Glutamatergic neuron (in vitro differentiated cells): ENCODE measurements around the gene SDC3. TPM values are rescaled to one million over a fixed set of nuclear protein-coding genes. Genes with fewer than 3 reads are reported as not detected.

Experiments
- DNase-seq: peaks from one replicate; pipeline ENCODE4 v3.0.0; 2022
- H3K27ac Mint-ChIP-seq: one replicate; pipeline ENCODE4 v1.8.0; 2020; ENCODE audit warnings: mild to moderate bottlenecking, mixed read lengths, inconsistent platforms; ENCODE audit not compliant: unreplicated experiment
- H3K27me3 Mint-ChIP-seq: one replicate; pipeline ENCODE4 v1.8.0; 2020; ENCODE audit warnings: mild to moderate bottlenecking, moderate library complexity, mixed read lengths, inconsistent platforms; ENCODE audit not compliant: unreplicated experiment
- H3K36me3 Mint-ChIP-seq: one replicate; pipeline ENCODE4 v1.8.0; 2020; ENCODE audit warnings: mild to moderate bottlenecking, mixed read lengths, inconsistent platforms; ENCODE audit not compliant: unreplicated experiment
- H3K4me1 Mint-ChIP-seq: one replicate; pipeline ENCODE4 v1.8.0; 2020; ENCODE audit warnings: mild to moderate bottlenecking, low read depth, mixed read lengths, inconsistent platforms; ENCODE audit not compliant: unreplicated experiment
- H3K4me3 Mint-ChIP-seq: one replicate; pipeline ENCODE4 v1.8.0; 2020; ENCODE audit warnings: mild to moderate bottlenecking, mixed read lengths, inconsistent platforms; ENCODE audit not compliant: unreplicated experiment
- H3K9me3 Mint-ChIP-seq: one replicate; pipeline ENCODE4 v1.8.0; 2020; ENCODE audit warnings: mild to moderate bottlenecking, moderate library complexity, mixed read lengths, inconsistent platforms; ENCODE audit not compliant: unreplicated experiment
- total RNA-seq: library from RNA; stranded (reverse); fragmentation: NEBNext Ultra II Directional; extraction: Animal tissue kit (Norgen Biotek cat#: 25700); gene quantifications from one replicate; pipeline ENCODE4 v1.2.1, GENCODE V29; 2021; ENCODE audit not compliant: unreplicated experiment
- TF ChIP-seq, protein P1 (sequence below): fragments of 200-600 bp; sonication (generic); IDR thresholded peaks from one replicate; pipeline ENCODE4 v1.5.0; 2021; ENCODE audit not compliant: partially characterized antibody, unreplicated experiment

Gene SDC3
- total RNA-seq, 1 donor from 2014 or later = 41.7 TPM

DNA sequence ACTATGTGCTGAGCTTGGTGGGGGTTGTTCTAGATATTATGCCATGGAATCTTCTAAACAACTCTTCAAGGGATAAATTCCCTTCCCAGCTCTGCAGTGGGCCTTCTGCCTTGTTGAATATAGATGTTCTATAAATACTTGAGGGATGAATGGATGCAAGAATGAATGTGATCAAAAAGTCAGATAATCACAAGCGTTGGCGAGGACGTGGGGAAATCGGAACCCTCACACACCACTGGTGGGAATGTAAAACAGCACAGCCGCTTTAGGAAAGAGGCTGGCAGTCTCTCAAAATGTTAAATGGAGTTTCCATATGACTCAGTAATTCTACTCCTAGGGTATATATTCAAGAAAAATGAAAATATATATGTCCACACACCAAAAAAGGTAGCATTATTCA, 19.0 kb downstream of the SDC3 start:
- H3K9me3 Mint-ChIP-seq = no peaks in the 10 kb centered on the region
- H3K36me3 Mint-ChIP-seq = no peaks in the 10 kb centered on the region
- peaks cover 23% of the 10 kb centered on the region for H3K4me1 Mint-ChIP-seq

DNA sequence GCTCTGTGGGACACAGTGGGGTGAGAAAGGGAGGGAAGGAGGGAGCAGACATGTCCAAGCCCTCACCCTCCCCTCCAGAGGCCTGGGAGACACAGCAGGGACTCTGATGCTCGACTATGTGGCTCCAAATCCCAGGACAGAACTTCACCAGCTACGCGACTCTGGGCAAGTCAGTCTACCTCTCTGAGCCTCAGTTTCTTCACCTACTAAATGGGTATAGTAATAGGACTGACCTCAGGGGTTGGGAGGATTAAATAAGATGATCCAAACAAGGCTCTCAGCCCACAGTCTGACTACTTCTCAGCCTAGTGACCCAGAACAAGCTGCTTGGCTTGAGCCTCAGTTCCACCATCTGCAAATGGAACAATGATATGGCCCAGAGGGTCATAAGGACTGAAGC, 19.6 kb downstream of the SDC3 start:
- TF ChIP-seq, protein P1, sequence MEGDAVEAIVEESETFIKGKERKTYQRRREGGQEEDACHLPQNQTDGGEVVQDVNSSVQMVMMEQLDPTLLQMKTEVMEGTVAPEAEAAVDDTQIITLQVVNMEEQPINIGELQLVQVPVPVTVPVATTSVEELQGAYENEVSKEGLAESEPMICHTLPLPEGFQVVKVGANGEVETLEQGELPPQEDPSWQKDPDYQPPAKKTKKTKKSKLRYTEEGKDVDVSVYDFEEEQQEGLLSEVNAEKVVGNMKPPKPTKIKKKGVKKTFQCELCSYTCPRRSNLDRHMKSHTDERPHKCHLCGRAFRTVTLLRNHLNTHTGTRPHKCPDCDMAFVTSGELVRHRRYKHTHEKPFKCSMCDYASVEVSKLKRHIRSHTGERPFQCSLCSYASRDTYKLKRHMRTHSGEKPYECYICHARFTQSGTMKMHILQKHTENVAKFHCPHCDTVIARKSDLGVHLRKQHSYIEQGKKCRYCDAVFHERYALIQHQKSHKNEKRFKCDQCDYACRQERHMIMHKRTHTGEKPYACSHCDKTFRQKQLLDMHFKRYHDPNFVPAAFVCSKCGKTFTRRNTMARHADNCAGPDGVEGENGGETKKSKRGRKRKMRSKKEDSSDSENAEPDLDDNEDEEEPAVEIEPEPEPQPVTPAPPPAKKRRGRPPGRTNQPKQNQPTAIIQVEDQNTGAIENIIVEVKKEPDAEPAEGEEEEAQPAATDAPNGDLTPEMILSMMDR = no peak
- peaks cover 9% of the 10 kb centered on the region for H3K27me3 Mint-ChIP-seq
- no peak for DNase-seq
- H3K4me1 Mint-ChIP-seq = peaks cover 17% of the 10 kb centered on the region
- no peak overlapping the region for H3K4me3 Mint-ChIP-seq
- H3K27ac Mint-ChIP-seq = no peak overlapping the region
- H3K9me3 Mint-ChIP-seq = no peaks in the 10 kb centered on the region
- no peaks in the 10 kb centered on the region for H3K36me3 Mint-ChIP-seq

More for the DNA sequence above, 19.0 kb downstream of the SDC3 start:
- Mint-ChIP-seq H3K4me3 (no peak overlapping the region), H3K27ac (no peak overlapping the region), H3K27me3 (peaks cover 9% of the 10 kb centered on the region)
- TF ChIP-seq, protein P1 = no peak
- DNase-seq = no peak

DNA sequence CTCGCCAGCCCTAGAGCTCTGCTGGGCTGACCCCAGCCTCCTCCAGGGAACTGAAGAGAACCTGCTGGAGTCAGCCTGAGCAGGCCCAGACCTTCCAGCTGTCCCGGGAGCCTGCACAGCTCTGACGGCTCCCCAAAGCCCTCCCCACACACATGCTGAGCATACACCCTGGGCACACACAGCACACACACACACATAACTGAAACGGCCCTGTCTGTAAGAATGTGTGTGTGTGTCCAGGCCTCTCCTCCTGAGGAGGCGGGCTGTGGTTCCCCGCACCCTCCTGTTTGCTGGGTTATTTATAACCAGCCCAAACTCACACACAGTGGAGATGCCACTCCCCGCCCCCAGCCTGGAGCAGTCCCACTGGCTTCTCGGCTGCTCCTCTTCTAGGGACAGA, 20.2 kb downstream of the SDC3 start:
- H3K27ac Mint-ChIP-seq = no peak overlapping the region
- H3K36me3 Mint-ChIP-seq = no peaks in the 10 kb centered on the region
- peaks cover 6% of the 10 kb centered on the region for H3K27me3 Mint-ChIP-seq
- H3K9me3 Mint-ChIP-seq = no peaks in the 10 kb centered on the region
- peaks cover 11% of the 10 kb centered on the region for H3K4me1 Mint-ChIP-seq
- DNase-seq = peak; percentile 42
- TF ChIP-seq, protein P1 = no peak
- H3K4me3 Mint-ChIP-seq = no peak overlapping the region

DNA sequence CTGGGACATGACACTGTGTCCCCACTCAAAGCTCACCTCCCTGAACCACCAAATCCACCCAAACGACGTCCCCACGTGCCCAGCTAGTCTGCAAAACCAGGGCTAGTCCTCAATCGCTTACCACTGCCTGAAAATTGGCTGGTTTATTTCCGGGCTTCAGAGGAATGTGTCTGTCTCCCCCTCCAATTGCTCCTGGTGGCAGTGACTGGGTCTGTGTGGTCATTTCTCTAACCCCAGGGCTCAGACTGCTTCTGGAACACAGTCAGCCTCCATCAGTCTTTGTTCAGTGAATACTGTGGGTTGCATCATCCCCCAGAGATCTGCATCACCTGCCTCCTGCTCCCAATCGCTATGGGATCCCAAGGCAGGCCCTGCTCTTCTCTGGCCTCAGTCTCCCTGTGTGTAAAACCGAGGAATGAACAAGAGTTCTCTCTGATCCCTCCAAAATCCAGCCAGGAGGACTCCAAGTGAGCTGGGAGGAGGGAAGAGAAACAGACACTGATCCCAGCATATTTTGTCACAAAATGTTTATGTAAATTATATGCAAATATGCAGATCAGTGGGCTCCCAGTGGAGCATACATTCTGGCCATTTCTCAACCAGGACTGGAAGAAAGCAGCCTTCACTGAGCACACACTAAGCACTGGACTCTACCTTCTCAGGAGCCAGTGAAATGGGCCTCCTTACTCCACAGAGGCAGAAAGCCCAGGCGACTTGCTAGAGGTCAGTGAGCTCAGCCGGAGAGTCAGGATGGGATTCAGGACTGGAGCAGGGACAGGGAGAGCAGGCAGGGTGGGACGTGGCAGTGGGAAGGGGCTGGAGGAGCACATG, 20.9 kb downstream of the SDC3 start:
- no peak overlapping the region for H3K4me3 Mint-ChIP-seq
- TF ChIP-seq, protein P1 = no peak
- H3K27ac Mint-ChIP-seq = peak overlapping the region; percentile 77

DNA sequence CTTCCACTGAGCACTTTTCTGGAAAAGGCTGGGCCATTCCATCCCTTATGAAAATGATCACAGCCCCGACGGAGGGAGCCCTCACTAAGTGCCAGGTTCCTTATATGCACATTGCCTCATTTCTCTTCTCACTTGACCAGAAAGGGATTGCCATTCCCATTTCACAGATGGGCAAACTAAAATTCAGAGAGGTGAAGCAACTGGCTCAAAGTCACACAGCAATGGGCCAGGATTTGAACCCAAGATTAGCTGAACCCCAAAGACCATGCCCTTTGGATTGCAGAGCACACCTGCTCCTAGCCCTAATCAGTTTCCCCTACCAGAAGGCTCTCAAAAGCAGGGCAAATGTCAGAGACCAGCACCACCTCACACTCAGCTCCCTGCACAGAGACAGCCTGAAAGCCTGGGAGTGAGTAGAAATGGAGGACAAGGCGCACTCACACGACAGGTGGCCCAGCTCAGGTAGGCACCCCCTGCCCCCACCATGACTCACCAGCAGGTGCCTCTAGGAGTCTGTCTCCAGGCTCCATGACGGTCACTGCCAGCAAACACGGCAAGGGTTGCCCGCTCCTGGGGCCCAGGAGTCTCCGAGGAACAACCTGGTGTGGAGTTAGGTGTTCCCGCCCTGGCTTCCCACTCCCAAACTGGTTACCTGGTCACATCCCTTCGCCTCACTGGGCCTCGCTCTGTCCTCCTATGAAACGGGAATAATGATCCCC, 21.7 kb downstream of the SDC3 start:
- Mint-ChIP-seq H3K4me1 (peaks cover 8% of the 10 kb centered on the region), H3K36me3 (no peaks in the 10 kb centered on the region), H3K27ac (peak overlapping the region; percentile 77), H3K27me3 (peaks cover 2% of the 10 kb centered on the region), H3K4me3 (no peak overlapping the region), H3K9me3 (peaks cover 4% of the 10 kb centered on the region)
- TF ChIP-seq, protein P1 = no peak
- DNase-seq = no peak

More for the DNA sequence above, 20.9 kb downstream of the SDC3 start:
- H3K27me3 Mint-ChIP-seq = peaks cover 5% of the 10 kb centered on the region
- H3K9me3 Mint-ChIP-seq = peaks cover 2% of the 10 kb centered on the region
- H3K4me1 Mint-ChIP-seq = peaks cover 8% of the 10 kb centered on the region
- DNase-seq = no peak
- no peaks in the 10 kb centered on the region for H3K36me3 Mint-ChIP-seq
